ENCODE data around the gene NOL8. TPM values are rescaled to one million over a fixed set of nuclear protein-coding genes. Genes with fewer than 3 reads are reported as not detected.

NOL8 gene
- polyA plus RNA-seq, 1 donor (not counting 4 experiments of a cell fraction or from before 2014, with no cell fraction given), result 28.9 TPM

DNA sequence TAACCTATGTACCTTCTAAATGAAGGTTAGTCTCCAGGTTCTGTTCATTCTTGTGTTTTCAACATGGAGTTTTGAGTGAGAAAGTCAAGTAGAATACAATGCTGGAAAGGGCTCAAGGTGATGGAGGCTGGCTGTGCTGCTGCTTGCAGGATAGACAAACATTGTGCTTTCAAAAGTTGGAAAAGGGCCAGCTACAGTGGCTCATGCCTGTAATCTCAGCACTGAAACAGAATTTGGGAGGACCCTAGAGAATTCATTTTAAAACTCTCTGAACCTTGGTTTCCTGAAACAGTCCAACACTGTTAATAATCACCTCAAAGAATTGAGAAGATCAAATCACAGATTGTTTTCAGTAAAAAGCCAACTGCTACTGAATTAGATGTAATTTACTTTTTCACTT is 16.3 kb downstream of the NOL8 start:
- Histone ChIP-seq H3K79me2 (ENCODE audit: control insufficient read depth, insufficient read depth, low read length) (peaks cover 13% of the 10 kb centered on the region), H3K27me3 (ENCODE audit: control insufficient read depth, extremely low read depth, insufficient read depth, low read length) (no peaks in the 10 kb centered on the region), H3K9me3 (ENCODE audit: control insufficient read depth, low read depth, low read length) (no peaks in the 10 kb centered on the region), H4K20me1 (ENCODE audit: control insufficient read depth, extremely low read depth, insufficient read depth, low read length) (no peaks in the 10 kb centered on the region), H3K4me2 (ENCODE audit: control insufficient read depth, extremely low read depth, insufficient read depth, low read depth, low read length) (no peak overlapping the region), H3K9ac (ENCODE audit: control insufficient read depth, extremely low read depth, insufficient read depth, low read length) (no peak overlapping the region), H3K4me3 (ENCODE audit: control insufficient read depth in 2 of 3, extremely low read depth in 1 of 3, insufficient read depth in 2 of 3, low read depth in 1 of 3, low read length in 3 of 3) (no peak overlapping the region), H2AFZ (ENCODE audit: control insufficient read depth, low read length) (no peak overlapping the region), H3K27ac (ENCODE audit: control insufficient read depth, insufficient read depth, low read length) (no peak overlapping the region), H3K36me3 (ENCODE audit: control insufficient read depth in 2 of 2, extremely low read depth in 1 of 2, insufficient read depth in 2 of 2, low read length in 2 of 2) (peaks cover 29 to 46% of the 10 kb centered on the region in 2 experiments), H3K4me1 (ENCODE audit: control insufficient read depth, extremely low read depth, insufficient read depth, low read length) (peaks cover 13% of the 10 kb centered on the region), H3K9me1 (ENCODE audit: control insufficient read depth, extremely low read depth, insufficient read depth, low read length) (peaks cover 3% of the 10 kb centered on the region)
- no peak for DNase-seq (ENCODE audit: low read depth, low spot score)
- TF ChIP-seq EZH2 (IDR thresholded peaks at IDR 0.05; ENCODE audit: low read length), result no peak
- TF ChIP-seq, protein P1, sequence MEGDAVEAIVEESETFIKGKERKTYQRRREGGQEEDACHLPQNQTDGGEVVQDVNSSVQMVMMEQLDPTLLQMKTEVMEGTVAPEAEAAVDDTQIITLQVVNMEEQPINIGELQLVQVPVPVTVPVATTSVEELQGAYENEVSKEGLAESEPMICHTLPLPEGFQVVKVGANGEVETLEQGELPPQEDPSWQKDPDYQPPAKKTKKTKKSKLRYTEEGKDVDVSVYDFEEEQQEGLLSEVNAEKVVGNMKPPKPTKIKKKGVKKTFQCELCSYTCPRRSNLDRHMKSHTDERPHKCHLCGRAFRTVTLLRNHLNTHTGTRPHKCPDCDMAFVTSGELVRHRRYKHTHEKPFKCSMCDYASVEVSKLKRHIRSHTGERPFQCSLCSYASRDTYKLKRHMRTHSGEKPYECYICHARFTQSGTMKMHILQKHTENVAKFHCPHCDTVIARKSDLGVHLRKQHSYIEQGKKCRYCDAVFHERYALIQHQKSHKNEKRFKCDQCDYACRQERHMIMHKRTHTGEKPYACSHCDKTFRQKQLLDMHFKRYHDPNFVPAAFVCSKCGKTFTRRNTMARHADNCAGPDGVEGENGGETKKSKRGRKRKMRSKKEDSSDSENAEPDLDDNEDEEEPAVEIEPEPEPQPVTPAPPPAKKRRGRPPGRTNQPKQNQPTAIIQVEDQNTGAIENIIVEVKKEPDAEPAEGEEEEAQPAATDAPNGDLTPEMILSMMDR (optimal IDR thresholded peaks at IDR 0.05 in 1 of 3, IDR thresholded peaks at IDR 0.05 in 1 of 3, conservative IDR thresholded peaks at IDR 0.05 in 1 of 3; ENCODE audit: extremely low read depth in 1 of 3, insufficient read depth in 2 of 3, low read length in 3 of 3), result no peak
- FAIRE-seq, result no peak
- dilution Hi-C loops (cut with MboI; ENCODE audit: extremely low pct_ligation_motif_present, low sequenced_read_pairs), result no loop called here

DNA sequence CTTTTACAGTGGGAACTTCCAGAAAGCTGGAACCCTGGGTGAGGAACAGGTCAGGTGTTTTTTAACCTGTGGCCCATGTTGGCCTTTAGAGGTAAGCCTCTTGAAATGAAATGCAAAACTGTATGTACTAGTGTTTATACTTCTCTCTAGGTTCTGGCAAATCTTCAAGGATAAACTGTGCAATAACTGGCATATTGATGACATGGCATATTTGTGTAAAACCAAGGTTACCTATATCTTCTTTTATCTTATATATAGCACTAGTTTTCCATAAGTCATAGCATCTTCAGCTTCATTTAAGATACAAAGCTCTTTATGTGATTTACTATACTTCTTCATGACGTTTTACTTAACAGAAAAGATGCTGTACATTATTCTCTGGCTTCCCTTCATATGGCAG is 24.2 kb downstream of the NOL8 start:
- peaks cover 22 to 29% of the 10 kb centered on the region in 2 experiments for H3K36me3 ChIP-seq (ENCODE audit: control insufficient read depth in 2 of 2, extremely low read depth in 1 of 2, insufficient read depth in 2 of 2, low read length in 2 of 2)
- H3K79me2 ChIP-seq (ENCODE audit: control insufficient read depth, insufficient read depth, low read length), result no peaks in the 10 kb centered on the region
- DNase-seq (ENCODE audit: low read depth, low spot score) (no peak), FAIRE-seq (no peak)
- no peak overlapping the region for H2AFZ ChIP-seq (ENCODE audit: control insufficient read depth, low read length)
- H3K27ac ChIP-seq (ENCODE audit: control insufficient read depth, insufficient read depth, low read length), result no peak overlapping the region
- dilution Hi-C loops (cut with MboI; ENCODE audit: extremely low pct_ligation_motif_present, low sequenced_read_pairs), result no loop called here
- H3K9me1 ChIP-seq (ENCODE audit: control insufficient read depth, extremely low read depth, insufficient read depth, low read length), result no peaks in the 10 kb centered on the region
- H3K4me3 ChIP-seq (ENCODE audit: control insufficient read depth in 2 of 3, extremely low read depth in 1 of 3, insufficient read depth in 2 of 3, low read depth in 1 of 3, low read length in 3 of 3), result no peak overlapping the region
- TF ChIP-seq, protein P1 (optimal IDR thresholded peaks at IDR 0.05 in 1 of 3, IDR thresholded peaks at IDR 0.05 in 1 of 3, conservative IDR thresholded peaks at IDR 0.05 in 1 of 3; ENCODE audit: extremely low read depth in 1 of 3, insufficient read depth in 2 of 3, low read length in 3 of 3), result no peak
- no peak for TF ChIP-seq EZH2 (IDR thresholded peaks at IDR 0.05; ENCODE audit: low read length)
- no peaks in the 10 kb centered on the region for H3K27me3 ChIP-seq (ENCODE audit: control insufficient read depth, extremely low read depth, insufficient read depth, low read length)
- H3K9ac ChIP-seq (ENCODE audit: control insufficient read depth, extremely low read depth, insufficient read depth, low read length), result no peak overlapping the region
- H4K20me1 ChIP-seq (ENCODE audit: control insufficient read depth, extremely low read depth, insufficient read depth, low read length), result no peaks in the 10 kb centered on the region
- peaks cover 4% of the 10 kb centered on the region for H3K4me1 ChIP-seq (ENCODE audit: control insufficient read depth, extremely low read depth, insufficient read depth, low read length)
- no peaks in the 10 kb centered on the region for H3K9me3 ChIP-seq (ENCODE audit: control insufficient read depth, low read depth, low read length)
- no peak overlapping the region for H3K4me2 ChIP-seq (ENCODE audit: control insufficient read depth, extremely low read depth, insufficient read depth, low read depth, low read length)
